Type B pancreatic cell (in vitro differentiated cells): ENCODE data around the gene GNG8. TPM values are rescaled to one million over a fixed set of nuclear protein-coding genes. Genes with fewer than 3 reads are reported as not detected.
A peak's percentile ranks its signal among the peaks of the same experiment; 100 is the strongest.

ENCODE experiments used
- DNase-seq: peaks from one replicate; pipeline ENCODE4 v3.0.0; 2021; ENCODE audit warnings: mixed read lengths; ENCODE audit not compliant: unreplicated experiment; ENCODE audit errors: extremely low spot score
- H3K27ac Mint-ChIP-seq: 2 replicates; pipeline ENCODE4 v1.8.0; 2021; ENCODE audit warnings: mild to moderate bottlenecking, mixed read lengths
- H3K27me3 Mint-ChIP-seq: 2 replicates; pipeline ENCODE4 v1.8.0; 2021; ENCODE audit warnings: mixed read lengths
- H3K36me3 Mint-ChIP-seq: 2 replicates; pipeline ENCODE4 v1.8.0; 2021; ENCODE audit warnings: mixed read lengths
- H3K4me1 Mint-ChIP-seq: one replicate; pipeline ENCODE4 v1.8.0; 2021; ENCODE audit warnings: mixed read lengths; ENCODE audit not compliant: unreplicated experiment
- H3K4me3 Mint-ChIP-seq: 2 replicates; pipeline ENCODE4 v1.8.0; 2021; ENCODE audit warnings: mild to moderate bottlenecking, mixed read lengths
- H3K9me3 Mint-ChIP-seq: 2 replicates; pipeline ENCODE4 v1.8.0; 2021; ENCODE audit warnings: mixed read lengths
- total RNA-seq: library from RNA; stranded (reverse); gene quantifications from 2 replicates; pipeline ENCODE4 v1.2.1, GENCODE V29; 2021; ENCODE audit warnings: low replicate concordance
- TF ChIP-seq, protein P1 (sequence below): fragments of 200-600 bp; sonication (generic); conservative IDR thresholded peaks from 2 replicates; pipeline ENCODE4 v1.5.0; 2021; ENCODE audit warnings: antibody characterized with exemption, mild to moderate bottlenecking

The GNG8 gene
- total RNA-seq, 1 donor from 2014 or later = 2.4 TPM

DNA sequence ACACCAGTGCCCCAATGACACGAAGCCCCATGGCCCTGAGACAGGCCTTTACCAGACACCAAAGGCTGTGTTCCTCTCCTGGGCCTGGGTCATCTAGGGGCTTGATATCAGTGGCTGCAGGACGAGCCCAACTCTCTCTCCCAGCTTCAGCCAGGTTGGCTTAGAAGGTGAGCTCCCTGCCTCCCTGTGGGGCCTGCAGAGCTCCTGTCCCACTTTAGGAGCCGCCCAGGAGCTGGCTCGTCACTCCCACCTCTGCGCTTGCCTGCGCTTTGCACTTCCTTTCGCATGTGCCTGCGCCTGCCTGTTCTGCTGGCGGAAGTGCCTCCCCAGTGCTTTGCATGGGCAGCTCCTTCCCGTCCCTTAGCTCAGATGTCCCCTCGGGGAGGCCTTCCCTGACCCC lies 30.0 kb downstream of the GNG8 start:
- H3K36me3 Mint-ChIP-seq = peaks cover 16% of the 10 kb centered on the region
- H3K27ac Mint-ChIP-seq = no peak overlapping the region
- TF ChIP-seq, protein P1, sequence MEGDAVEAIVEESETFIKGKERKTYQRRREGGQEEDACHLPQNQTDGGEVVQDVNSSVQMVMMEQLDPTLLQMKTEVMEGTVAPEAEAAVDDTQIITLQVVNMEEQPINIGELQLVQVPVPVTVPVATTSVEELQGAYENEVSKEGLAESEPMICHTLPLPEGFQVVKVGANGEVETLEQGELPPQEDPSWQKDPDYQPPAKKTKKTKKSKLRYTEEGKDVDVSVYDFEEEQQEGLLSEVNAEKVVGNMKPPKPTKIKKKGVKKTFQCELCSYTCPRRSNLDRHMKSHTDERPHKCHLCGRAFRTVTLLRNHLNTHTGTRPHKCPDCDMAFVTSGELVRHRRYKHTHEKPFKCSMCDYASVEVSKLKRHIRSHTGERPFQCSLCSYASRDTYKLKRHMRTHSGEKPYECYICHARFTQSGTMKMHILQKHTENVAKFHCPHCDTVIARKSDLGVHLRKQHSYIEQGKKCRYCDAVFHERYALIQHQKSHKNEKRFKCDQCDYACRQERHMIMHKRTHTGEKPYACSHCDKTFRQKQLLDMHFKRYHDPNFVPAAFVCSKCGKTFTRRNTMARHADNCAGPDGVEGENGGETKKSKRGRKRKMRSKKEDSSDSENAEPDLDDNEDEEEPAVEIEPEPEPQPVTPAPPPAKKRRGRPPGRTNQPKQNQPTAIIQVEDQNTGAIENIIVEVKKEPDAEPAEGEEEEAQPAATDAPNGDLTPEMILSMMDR = no peak

DNA sequence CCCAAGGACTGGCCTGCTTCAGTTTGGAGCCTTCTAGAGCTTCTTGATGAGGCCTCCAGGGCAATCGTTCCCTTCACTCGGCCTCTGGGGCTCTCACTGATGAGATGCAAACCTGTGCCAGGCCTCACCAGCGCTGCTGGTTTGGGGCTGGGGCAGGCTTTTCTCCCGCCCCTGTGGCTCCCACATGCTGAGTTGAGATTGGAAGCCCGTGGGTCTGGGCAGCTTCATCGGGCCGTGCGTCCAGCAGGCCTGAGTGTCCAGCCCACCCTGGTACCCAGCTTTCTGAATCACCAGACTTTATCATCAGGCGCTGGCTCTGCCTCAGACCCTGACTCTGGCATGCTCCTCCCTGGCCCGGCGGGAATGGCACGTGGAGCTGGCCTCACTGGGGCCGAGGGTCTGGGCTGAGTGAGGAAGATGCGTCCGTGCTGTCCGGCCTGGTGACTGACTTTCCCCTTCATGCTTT lies 30.6 kb downstream of the GNG8 start:
- Mint-ChIP-seq H3K9me3 (no peaks in the 10 kb centered on the region), H3K27ac (no peak overlapping the region), H3K4me3 (peak overlapping the region; percentile 54), H3K36me3 (peaks cover 16% of the 10 kb centered on the region), H3K27me3 (peaks cover 2% of the 10 kb centered on the region), H3K4me1 (peaks cover 26% of the 10 kb centered on the region)
- peak; percentile 48 for DNase-seq
- TF ChIP-seq, protein P1 = no peak

More for the DNA sequence above, 30.0 kb downstream of the GNG8 start:
- no peaks in the 10 kb centered on the region for H3K9me3 Mint-ChIP-seq
- peaks cover 26% of the 10 kb centered on the region for H3K4me1 Mint-ChIP-seq
- no peaks in the 10 kb centered on the region for H3K27me3 Mint-ChIP-seq
- H3K4me3 Mint-ChIP-seq = peak overlapping the region; percentile 54
- peak; percentile 65 for DNase-seq

- TF ChIP-seq, protein P1 = no peak
- Mint-ChIP-seq H3K27me3 (peaks cover 2% of the 10 kb centered on the region), H3K4me3 (peak overlapping the region; percentile 28), H3K4me1 (peaks cover 26% of the 10 kb centered on the region), H3K27ac (no peak overlapping the region), H3K9me3 (no peaks in the 10 kb centered on the region), H3K36me3 (peaks cover 16% of the 10 kb centered on the region)
- DNase-seq = peak; percentile 57
Observed at GRCh38 chr19:46604781-46605355, 31.1 kb downstream of the GNG8 start.

DNA sequence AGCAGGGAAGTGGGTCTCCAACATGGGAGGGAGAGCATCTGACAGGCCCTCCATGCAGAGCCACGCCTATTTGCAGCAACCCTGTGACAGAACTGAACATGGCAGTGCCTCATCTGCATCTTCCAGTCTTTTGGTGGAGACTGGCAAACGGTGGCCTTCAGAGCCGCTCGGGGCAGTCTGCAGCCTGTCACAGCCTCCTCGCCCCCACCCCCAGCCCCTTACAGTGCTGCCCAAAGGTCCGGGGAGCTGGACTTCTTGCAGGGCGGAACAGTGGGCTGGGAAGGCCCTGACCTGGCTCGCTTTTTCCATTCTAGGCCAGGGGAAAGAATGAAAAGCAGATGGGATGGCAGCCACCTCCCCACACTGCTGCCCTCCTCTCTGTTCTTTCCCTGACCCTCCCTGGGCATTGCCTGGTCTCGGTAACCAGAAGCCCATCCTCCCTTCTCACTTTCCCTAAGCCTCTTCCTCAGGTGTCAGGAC lies 32.2 kb downstream of the GNG8 start:
- DNase-seq = peak; percentile 56
- H3K36me3 Mint-ChIP-seq = peaks cover 11% of the 10 kb centered on the region
- H3K4me3 Mint-ChIP-seq = peak overlapping the region; percentile 100
- TF ChIP-seq, protein P1 = no peak
- H3K4me1 Mint-ChIP-seq = peaks cover 22% of the 10 kb centered on the region
- H3K9me3 Mint-ChIP-seq = no peaks in the 10 kb centered on the region
- peaks cover 2% of the 10 kb centered on the region for H3K27me3 Mint-ChIP-seq
- H3K27ac Mint-ChIP-seq = peak overlapping the region; percentile 87

- TF ChIP-seq, protein P1 = no peak
- peaks cover 22% of the 10 kb centered on the region for H3K4me1 Mint-ChIP-seq
- peak overlapping the region; percentile 100 for H3K4me3 Mint-ChIP-seq
- peaks cover 11% of the 10 kb centered on the region for H3K36me3 Mint-ChIP-seq
- H3K9me3 Mint-ChIP-seq = peaks cover 5% of the 10 kb centered on the region
- H3K27me3 Mint-ChIP-seq = peaks cover 2% of the 10 kb centered on the region
- H3K27ac Mint-ChIP-seq = peak overlapping the region; percentile 87
- peak; percentile 40 for DNase-seq
Observed at GRCh38 chr19:46603195-46603637, 32.8 kb downstream of the GNG8 start.
